Endothelial cell of umbilical vein (primary cell): ENCODE measurements around the gene SMOC1.

ENCODE experiments used
- EZH2 ChIP-seq: IDR thresholded peaks from 2 replicates; pipeline ENCODE4 v1.6.1; 2012; ENCODE audit warnings: borderline replicate concordance, low read depth, mild to moderate bottlenecking, moderate library complexity, low read length, inconsistent platforms; ENCODE audit not compliant: severe bottlenecking
- POLR2A ChIP-seq: IDR thresholded peaks from 2 replicates; pipeline ENCODE4 v1.6.1; 2012; ENCODE audit warnings: low read depth, mild to moderate bottlenecking, control low read depth, low read length
- TF ChIP-seq, protein P1 (sequence below), 2 donors: IDR thresholded peaks; 1 replicate in 1 of 2; 2 replicates in 1 of 2; pipeline ENCODE4 v1.5.1; 2011; ENCODE audit warnings: low read length in 2 of 2, mild to moderate bottlenecking in 2 of 2, moderate library complexity in 2 of 2, control low read depth in 1 of 2, inconsistent platforms in 1 of 2, low read depth in 1 of 2; ENCODE audit not compliant: insufficient read depth in 1 of 2; ENCODE audit errors: extremely low read depth in 1 of 2

GRCh38 chr14:69861025-69861569 lies 18.1 kb upstream of the SMOC1 start:
- TF ChIP-seq POLR2A = no peak
- TF ChIP-seq, protein P1, sequence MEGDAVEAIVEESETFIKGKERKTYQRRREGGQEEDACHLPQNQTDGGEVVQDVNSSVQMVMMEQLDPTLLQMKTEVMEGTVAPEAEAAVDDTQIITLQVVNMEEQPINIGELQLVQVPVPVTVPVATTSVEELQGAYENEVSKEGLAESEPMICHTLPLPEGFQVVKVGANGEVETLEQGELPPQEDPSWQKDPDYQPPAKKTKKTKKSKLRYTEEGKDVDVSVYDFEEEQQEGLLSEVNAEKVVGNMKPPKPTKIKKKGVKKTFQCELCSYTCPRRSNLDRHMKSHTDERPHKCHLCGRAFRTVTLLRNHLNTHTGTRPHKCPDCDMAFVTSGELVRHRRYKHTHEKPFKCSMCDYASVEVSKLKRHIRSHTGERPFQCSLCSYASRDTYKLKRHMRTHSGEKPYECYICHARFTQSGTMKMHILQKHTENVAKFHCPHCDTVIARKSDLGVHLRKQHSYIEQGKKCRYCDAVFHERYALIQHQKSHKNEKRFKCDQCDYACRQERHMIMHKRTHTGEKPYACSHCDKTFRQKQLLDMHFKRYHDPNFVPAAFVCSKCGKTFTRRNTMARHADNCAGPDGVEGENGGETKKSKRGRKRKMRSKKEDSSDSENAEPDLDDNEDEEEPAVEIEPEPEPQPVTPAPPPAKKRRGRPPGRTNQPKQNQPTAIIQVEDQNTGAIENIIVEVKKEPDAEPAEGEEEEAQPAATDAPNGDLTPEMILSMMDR (IDR thresholded peaks at IDR 0.05; ENCODE audit: extremely low read depth in 1 of 2, insufficient read depth in 1 of 2, low read depth in 1 of 2, low read length in 2 of 2) = no peak
- TF ChIP-seq EZH2 = no peak
